Measurements from ENCODE around the gene NSMF.

DNA sequence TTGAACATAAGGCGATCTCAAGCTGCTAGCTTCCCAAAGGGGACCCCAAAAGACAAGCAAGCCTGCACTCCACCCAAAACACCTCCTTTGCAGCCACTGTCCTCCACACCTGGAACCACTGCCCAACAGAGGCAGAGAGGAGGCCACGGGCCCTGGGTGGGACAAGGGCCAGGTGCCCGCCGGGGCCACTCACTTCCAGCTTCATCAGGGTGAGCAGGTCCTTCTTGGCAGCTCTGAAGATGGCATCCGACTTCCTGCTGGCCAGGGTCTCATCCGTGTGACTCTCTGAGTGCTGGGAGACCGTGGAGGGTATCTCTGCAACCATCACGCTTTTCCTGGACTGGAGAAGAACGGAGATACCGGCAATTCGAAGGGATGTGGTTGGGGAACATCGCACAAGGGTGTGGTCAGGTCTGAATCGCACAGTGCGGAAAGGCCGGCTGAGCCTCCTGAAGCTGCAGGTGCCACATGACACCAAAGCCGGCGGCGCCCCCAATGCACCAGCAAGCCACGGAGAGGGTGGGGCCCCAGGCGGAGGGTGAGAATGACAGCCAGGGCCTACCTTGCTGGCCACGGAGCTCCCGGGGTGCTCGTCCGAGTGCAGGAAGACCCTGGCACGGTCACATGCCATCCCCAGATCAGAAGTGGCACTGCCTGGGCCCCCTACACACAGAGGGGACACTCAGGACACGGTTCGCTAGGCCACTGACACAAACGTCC, 46.4 kb upstream of the NSMF start:
- TF ChIP-seq, protein P1, sequence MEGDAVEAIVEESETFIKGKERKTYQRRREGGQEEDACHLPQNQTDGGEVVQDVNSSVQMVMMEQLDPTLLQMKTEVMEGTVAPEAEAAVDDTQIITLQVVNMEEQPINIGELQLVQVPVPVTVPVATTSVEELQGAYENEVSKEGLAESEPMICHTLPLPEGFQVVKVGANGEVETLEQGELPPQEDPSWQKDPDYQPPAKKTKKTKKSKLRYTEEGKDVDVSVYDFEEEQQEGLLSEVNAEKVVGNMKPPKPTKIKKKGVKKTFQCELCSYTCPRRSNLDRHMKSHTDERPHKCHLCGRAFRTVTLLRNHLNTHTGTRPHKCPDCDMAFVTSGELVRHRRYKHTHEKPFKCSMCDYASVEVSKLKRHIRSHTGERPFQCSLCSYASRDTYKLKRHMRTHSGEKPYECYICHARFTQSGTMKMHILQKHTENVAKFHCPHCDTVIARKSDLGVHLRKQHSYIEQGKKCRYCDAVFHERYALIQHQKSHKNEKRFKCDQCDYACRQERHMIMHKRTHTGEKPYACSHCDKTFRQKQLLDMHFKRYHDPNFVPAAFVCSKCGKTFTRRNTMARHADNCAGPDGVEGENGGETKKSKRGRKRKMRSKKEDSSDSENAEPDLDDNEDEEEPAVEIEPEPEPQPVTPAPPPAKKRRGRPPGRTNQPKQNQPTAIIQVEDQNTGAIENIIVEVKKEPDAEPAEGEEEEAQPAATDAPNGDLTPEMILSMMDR (conservative IDR thresholded peaks at IDR 0.05; ENCODE audit: low read depth, low read length), result no peak
- TF ChIP-seq EZH2 (IDR thresholded peaks at IDR 0.05; ENCODE audit: borderline replicate concordance, low read depth, low read length, poor library complexity, severe bottlenecking), result no peak
